HG03521 (cell line): Measurements from ENCODE around the gene GPBP1L1.

ENCODE experiments used
- ATAC-seq: cut with Tn5 transposase; IDR thresholded peaks from one replicate; pipeline ENCODE4 v1.9.1; 2021; ENCODE audit warnings: mild to moderate bottlenecking, moderate library complexity; ENCODE audit not compliant: unreplicated experiment

Gene GPBP1L1

GRCh38 chr1:45643321-45643720, 43.0 kb downstream of the GPBP1L1 start:
- no peak for ATAC-seq

- ATAC-seq, result no peak
Observed at GRCh38 chr1:45640293-45640692, 46.0 kb downstream of the GPBP1L1 start.

GRCh38 chr1:45635211-45635610, 51.1 kb downstream of the GPBP1L1 start:
- no peak for ATAC-seq

DNA sequence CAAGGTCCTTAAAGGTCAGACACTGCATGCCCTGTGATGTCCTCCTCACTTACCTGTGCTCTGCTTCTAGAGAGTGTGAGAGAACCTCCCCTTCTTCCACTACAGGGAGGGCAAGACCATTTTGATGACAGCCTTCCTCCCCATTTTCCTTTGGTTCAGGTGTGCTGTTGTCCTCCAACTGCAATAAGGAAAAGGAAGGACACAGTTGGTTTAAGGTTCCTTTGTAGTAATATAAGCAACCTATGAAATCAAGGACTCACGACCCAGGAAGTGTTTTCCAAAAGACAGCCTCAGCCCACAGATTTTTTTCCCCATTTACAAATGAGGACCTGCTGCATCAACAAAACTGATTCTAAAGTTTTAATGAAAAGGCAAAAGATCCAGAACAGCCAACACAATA, 55.9 kb downstream of the GPBP1L1 start:
- ATAC-seq, result no peak

- ATAC-seq, result no peak
Observed at GRCh38 chr1:45629035-45629434, 57.3 kb downstream of the GPBP1L1 start.

GRCh38 chr1:45623972-45624371, 62.4 kb downstream of the GPBP1L1 start, which contains the start of gene CCDC17:
CCDC17 (minus strand) TSS chr1:45624054; CDS start chr1:45623909, 145 bp downstream.
- no peak for ATAC-seq

GRCh38 chr1:45622524-45623394, 63.6 kb downstream of the GPBP1L1 start:
- ATAC-seq, result no peak

DNA sequence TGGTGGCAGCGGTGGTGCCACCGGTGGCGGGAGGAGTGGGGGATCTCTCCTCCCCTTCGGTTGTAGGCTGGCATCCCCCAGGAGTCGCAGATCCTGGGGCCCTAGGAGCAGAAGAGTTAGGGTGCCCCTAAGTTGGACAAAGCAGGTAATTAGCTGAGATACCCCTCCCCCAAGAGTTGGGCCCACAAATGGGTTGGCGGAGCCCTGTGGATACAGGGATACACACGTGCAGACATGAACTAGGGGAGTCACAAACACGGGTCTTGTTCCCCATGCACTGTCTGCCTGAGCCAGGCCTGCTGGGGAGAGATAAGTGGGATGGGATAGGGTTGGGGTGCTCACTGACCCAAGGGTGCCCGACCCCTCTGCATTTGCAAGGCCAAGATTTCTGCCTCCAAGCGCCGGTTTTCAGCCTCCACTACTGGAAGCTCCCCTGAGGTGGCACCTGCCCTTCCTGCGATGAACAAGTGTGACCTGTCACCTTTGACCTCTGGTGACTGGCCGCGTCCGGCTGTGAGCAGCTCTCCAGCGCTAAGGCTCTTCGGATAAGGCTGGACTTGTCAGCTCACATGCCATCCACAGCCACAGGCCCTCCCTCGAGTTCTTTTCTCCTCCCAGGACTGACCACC, 64.3 kb downstream of the GPBP1L1 start:
- no peak for ATAC-seq

GRCh38 chr1:45621501-45621836, 64.9 kb downstream of the GPBP1L1 start:
- no peak for ATAC-seq

GRCh38 chr1:45620588-45621500, 65.5 kb downstream of the GPBP1L1 start:
- no peak for ATAC-seq

- no peak for ATAC-seq
Observed at GRCh38 chr1:45619149-45619921, 67.0 kb downstream of the GPBP1L1 start.

GRCh38 chr1:45617618-45618017, 68.7 kb downstream of the GPBP1L1 start:
- no peak for ATAC-seq

GRCh38 chr1:45615885-45616284, 70.4 kb downstream of the GPBP1L1 start:
- no peak for ATAC-seq

- ATAC-seq, result no peak
Observed at GRCh38 chr1:45612941-45613579, 73.3 kb downstream of the GPBP1L1 start.

- no peak for ATAC-seq
Observed at GRCh38 chr1:45610589-45611226, 75.6 kb downstream of the GPBP1L1 start.

DNA sequence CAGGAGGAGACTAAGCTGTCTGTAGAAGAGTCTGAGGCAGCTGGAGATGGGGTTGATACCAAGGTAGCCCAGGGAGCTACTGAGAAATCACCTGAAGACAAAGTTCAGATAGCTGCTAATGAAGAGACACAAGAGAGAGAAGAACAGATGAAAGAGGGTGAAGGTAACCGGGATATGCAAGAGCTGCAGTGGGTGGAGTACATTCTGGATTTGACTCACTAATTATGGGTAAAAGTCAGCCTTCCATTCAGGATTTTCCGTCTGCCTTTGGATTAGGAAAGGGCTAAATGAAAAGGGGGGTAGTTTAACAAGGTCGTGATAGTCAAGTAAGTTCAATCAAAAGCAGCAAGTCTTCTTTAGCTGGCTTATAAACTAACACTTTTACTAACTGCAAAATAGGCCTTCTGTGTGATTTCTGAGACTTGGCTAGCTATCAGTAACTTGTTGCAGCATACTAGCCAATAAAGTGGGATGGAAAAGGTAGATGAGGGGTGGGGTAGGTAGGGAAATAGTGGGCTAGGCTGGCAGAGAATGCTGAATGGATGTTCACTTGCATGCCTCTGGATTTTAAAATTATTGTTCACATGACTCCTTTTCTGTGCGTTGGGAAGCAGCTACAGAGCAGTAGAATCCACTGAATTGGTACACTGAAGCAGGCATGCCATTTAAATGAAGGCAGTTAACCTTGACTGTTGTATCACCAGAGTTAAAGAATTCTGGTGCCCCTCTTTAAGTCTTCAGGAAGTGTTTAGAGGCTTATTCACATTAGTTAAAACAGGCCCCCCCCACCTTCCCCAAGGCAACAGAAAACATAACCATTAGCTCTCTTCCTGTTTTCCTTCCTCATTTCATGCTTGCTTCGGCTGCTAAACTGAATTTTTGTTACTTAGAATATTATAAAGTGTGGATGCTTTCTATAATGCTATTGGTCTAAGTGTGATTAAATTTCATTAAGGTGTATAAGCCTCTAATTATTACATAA, 77.9 kb downstream of the GPBP1L1 start:
- ATAC-seq, result no peak

- ATAC-seq, result no peak
Observed at GRCh38 chr1:45607404-45608074, 78.8 kb downstream of the GPBP1L1 start.

DNA sequence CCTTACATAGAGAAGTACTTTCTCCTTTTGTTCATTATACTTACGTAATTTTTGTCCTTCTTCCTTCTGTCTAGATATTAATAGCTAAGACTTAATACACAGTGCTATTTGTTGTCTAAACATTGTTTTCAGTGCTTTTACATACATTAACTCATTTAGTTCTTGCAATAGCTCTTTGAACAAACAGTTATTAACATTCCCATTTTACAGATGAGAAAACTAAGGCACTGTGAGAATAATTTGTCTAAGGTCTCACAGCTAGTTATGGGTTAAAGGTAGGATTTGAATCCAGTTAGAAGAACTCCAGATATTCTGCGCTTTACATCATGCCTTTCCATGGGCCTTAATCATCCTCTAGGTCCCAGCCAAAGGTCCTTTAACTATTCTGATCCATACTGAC, 82.1 kb downstream of the GPBP1L1 start:
- ATAC-seq, result no peak
